HG03521 (cell line): ENCODE results near the gene FADS3.

Experiments used
- ATAC-seq: cut with Tn5 transposase; IDR thresholded peaks from one replicate; pipeline ENCODE4 v1.9.1; 2021; ENCODE audit warnings: mild to moderate bottlenecking, moderate library complexity; ENCODE audit not compliant: unreplicated experiment

The FADS3 gene

DNA sequence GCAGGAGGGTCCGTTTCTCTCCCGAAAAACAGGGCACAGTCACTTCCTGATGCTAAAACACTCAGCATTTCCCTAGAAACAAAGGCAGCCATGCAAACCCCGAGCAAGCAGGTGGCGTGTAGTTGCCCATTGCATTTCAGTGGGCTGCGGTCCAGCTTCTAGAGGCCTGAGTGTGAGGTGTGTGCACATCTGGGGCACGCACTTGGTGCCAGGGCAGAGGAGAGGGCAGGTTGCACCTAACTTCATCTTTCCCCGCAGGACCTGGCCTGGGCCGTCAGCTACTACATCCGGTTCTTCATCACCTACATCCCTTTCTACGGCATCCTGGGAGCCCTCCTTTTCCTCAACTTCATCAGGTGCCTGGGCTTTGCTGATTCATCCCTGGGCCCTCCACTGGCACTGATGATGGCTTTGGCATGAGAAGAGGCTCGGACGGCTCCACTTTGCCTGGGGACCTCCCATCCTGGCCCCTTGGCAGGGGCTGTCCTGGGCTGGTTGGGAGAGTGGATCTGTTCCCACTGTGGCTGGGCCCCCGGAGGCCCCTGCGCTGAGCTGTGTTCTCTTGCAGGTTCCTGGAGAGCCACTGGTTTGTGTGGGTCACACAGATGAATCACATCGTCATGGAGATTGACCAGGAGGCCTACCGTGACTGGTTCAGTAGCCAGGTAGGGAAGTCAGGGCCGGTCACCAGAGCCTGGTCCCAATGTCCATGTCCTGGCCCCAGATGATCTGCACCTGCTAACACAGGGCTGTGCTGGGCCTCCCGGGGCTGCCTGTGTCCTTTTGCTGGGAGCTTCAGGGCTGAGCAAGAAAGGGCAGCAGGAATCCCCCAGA is 28.4 kb downstream of the FADS3 start:
- no peak for ATAC-seq

DNA sequence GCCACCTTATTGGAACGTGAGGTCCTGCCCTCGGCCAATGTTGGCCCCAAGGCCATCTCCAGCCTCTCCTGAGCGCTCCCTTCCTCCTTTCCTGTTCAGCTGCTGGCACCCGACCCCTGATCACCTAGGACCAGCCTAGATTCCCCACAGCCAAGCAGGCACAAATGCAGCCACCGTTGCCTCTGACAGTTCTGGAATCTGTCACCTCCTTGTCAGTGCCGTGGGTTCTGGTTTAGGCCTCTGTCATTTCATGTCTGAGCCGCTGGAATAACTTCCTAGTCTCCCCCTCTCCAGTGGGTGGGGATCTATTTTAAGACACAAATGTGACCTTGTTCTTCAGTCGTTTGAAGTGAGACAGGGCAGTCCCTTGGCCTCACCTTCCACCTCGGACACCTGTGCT is 29.7 kb downstream of the FADS3 start:
- no peak for ATAC-seq

DNA sequence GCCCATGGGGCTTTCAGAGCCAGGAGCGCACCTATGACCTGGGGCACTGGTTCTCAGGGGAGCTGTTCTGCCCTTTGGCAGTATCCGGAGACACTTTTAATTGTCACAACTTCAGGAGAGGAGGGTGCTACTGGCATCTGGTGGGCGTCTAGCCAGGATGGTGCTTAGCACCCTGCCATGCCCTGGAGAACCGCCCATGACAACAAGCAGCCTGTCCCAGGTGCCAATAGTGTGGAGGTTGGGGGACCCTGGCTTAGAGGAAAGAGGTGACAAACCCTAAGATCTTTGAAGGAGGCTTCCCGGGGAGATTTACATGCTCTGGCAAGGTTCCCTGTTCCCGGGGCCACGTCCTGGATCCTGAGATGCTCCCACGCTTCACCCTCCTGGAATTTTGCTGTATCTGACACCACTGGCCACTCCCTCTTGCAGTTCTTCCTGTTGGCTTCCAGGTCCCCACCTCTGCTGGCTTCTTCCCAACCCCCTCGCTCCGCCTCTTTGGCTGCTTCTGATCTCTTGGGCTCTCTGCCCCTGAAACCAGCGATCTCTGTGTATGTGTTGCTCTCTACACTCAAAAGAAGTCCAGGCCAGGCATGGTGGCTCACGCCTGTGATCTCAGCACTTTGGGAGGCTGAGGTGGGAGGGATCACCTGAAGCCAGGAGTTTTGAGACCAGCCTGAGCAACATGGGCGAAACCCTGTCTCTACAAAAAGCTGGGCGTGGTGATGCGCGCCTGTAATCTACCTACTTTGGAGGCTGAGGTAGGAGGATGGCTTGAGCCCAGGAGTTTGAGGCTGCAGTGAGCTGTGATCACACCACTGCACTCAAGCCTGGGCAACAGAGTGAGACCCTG is 31.1 kb downstream of the FADS3 start:
- no peak for ATAC-seq

DNA sequence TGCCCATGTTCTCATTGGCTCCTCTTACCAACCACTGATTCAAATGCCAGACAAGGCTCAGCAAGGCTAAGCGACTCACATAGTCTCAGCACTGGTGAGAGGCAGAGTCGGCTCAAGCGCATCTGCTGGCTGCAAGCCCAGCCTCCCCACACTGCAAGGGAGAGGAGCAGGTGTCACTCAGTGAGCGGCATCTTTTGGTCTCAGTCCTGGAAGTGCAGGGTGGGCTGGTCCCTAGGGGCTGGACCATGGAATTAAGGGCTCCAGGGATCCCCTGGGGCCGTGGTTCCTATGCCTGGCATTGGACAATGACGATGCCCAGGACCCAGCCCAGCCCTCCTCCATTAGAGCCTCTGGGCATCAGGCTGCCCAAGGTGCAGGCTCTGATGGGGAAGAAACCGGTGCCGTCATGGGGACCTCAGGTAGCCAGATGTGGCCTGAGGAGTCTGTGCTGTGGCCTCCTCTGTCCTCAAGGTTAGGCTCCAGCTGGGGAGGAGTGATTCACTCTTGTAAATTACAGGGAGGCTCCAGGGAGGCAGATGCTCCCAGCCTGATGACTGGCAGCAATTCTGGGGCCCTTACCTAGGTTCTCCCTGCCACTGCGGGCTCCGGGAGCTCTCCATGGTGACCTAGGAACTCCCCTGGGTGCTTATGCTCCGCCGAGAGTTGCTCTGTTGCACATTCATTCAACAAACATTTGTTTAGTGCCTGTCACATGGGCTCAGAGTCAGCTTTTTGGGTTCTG is 35.2 kb downstream of the FADS3 start:
- ATAC-seq, result no peak

- ATAC-seq, result no peak
Observed at GRCh38 chr11:61854966-61855714, 36.2 kb downstream of the FADS3 start.

DNA sequence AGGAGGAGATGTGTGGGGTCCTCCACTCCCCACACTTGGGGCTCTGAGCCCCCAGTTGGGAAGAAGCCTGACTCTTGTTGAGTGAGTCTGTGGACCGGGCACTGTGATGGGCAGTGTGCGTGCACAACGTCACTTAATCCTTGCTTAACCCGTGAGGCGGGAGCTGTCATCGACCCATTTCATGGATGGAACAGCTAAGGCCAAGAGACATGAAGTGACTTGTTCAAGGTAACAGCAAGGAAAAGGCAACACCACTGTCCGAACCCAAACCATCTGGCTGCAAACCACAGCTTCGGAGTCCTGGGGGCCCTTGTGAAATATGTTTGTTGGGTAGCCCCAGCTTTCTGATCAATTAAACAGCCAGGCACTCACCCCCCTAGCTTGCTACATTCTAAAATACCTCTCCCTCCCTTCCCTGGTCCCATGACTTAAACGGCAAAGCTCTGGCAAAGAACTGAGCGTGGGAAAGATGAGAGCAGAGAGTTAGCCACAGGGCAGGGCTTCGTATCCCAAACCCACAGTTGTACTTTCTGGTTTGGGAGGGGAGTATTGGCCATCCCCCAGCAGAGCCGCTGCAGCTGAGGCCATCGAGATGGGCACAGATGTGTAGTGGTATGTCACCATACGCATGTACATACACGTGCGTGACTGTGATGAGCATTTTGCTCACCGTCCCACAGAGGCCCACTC is 37.0 kb downstream of the FADS3 start:
- ATAC-seq, result no peak

DNA sequence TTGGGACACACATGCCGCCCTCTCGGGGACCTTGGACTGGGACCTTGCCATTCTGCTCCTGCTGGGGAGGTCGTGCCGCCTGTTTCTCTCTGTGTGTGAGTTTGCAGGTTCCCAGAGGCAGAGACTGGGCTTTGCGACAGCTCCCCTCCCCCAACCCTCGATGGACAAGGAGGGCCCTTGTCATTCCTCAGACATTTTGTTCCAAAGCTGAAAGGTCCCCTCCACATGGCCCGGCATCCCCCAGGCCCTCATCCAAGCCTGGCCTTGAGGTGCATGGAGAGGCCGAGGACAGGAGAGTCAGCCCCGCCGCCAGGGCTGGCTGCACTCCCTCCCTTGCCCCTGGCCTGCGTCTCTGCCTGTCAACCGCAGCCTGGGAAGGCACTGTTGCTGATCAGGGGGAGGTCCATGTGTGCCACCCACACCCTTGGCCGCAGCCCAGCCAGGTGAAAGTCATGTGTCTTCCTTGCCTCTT is 37.6 kb downstream of the FADS3 start:
- no peak for ATAC-seq

DNA sequence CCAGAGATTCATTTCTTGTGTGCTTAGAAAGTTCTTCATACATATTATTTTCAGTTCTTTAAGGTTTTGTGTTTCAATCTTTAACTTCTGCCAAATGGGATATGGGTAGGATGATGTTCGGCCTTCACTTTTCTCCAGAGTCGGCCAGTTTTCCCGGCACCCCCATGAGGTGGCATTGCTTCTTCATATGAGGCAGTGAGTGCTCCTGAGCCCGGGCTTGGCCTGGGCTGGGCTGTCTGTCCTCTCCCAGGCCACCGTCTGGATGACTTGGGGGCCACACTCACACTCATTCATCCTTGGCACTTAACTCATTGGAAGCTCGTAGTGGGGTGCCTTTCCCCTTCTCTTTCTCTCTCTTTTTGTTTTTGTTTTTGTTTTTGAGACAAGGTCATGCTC is 39.4 kb downstream of the FADS3 start:
- no peak for ATAC-seq

- no peak for ATAC-seq
Observed at GRCh38 chr11:61851113-61851899, 40.0 kb downstream of the FADS3 start.

- no peak for ATAC-seq
Observed at GRCh38 chr11:61850687-61851086, 40.7 kb downstream of the FADS3 start.

GRCh38 chr11:61848631-61849030 is 42.7 kb downstream of the FADS3 start:
- ATAC-seq, result no peak

DNA sequence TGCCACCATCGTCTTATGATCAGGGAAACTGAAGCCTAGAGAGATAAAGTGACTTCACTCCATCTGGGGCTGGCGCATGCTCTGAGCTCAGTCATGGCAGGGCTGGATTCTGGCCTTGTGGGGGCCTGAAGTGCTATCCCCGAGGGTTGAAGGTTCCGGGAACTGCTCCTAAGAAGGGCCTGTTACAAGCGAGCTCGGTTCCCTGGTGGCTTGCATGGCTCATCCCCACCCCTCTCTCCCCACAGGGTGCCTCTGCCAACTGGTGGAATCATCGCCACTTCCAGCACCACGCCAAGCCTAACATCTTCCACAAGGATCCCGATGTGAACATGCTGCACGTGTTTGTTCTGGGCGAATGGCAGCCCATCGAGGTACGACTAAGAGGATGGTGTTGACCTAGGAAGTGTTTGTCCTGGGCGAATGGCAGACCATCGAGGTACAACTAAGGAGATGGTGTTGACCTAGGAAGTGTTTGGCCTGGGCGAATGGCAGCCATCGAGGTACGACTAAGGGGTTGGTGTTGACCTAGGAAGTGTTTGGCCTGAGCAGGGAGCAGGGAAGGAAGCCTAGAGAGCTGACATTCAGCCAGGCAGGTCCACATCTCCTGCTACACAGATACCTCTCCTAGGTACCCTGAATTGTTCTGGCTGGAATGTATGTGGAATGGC is 43.3 kb downstream of the FADS3 start:
- ATAC-seq, result no peak

GRCh38 chr11:61846362-61847020 is 44.9 kb downstream of the FADS3 start:
- ATAC-seq, result no peak

DNA sequence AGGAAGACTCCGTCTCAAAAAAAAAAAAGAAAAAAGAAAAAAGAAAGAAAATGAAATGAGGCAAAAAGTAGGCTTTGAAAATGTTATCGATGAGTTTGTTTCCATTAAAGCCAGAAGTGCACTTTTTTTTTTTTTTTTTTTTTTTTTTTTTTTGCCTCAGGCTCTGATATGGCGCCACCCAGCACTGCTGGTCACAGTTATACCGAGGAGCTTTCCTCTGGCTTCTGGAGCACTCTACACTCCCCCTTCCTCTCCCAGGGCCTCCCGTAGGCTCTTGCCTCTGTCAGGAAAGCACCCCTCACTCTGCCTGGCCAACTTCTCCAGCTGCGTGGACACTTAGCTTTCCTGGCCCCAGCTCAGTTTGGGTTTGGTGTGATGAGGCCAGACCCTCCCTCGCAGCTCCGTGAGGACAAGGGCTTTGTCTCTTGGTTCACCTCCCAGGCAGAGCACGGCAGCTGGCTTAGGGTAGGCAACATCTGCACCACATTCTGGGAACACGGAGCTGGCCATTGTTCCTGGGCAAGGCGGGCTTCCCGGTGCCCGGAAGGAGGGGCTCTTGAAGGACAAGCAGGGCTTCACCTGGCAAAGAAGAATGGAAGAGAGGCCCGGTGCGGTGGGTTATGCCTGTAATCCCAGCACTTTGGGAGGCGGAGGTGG is 46.3 kb downstream of the FADS3 start:
- no peak for ATAC-seq

GRCh38 chr11:61842528-61842820 is 48.9 kb downstream of the FADS3 start:
- no peak for ATAC-seq

DNA sequence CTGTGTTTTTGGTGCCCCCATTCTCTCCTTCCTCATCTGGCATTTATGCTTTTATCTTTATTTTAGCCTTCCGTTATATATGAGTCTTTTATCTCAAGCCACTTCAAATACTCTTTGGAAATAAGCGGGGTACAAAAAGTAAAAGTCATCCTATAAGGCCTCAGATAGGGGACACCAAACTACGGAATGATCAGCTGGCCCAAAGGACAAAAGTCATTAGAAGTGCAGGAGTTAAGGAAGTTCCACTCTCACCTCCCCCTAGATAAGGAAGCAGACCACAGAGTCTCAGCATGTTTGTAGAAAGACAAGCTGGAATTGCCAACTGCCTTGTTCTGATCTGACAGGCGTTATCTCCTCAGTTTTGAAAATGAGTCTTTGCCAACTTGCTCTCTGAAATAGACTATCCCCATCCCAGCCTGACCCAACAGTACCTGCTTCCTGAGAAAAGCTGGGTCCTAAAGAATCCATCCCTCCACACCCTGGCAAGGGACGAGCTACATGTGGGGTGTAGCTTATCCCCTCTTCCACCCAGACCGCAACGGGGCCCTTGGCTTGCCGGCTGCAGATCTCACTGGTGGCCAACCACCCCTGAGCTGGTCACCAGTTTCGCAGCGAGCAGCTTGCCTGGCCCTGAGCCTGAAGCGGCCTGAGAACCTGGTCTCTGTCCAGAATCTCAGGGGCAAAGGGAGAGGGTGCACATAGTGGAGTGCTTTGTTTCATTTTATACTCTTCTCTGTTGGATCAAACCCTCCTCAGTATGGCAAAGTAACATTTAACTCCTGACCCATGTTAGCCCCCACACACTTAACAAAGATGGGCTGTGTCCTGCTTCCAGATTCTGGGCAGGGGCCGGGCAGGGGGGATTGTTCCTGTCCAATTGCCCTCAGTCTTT is 49.5 kb downstream of the FADS3 start:
- ATAC-seq, result no peak

GRCh38 chr11:61840371-61840770 is 51.0 kb downstream of the FADS3 start:
- no peak for ATAC-seq
